ENCODE measurements around the gene CD101. TPM values are rescaled to one million over a fixed set of nuclear protein-coding genes. Genes with fewer than 3 reads are reported as not detected.

CD101 gene
- total and polyA plus RNA-seq, 2 of the 8 experiments (the other 6 are each of a cell fraction or from before 2014, with no cell fraction given) = 1.1 to 1.2 TPM

- no peak overlapping the region for H3K18ac ChIP-seq (ENCODE audit: extremely low read depth, low read length)
- CTCF ChIA-PET (ENCODE audit: partially characterized antibody) = interaction anchor here (1.3 kb wide), 1 partner anchor 236 kb away, joined by 3 read pairs; no protein-coding TSS in a partner anchor
- FAIRE-seq = no peak
Measured at GRCh38 chr1:117000142-117000541, 1.4 kb upstream of the CD101 start.

More at GRCh38 chr1:117000142-117000541, 1.4 kb upstream of the CD101 start:
- WGBS, 2 experiments (ENCODE audit: extremely low coverage in 1 of 2, insufficient coverage in 1 of 2, insufficient read length in 1 of 2, insufficient replicate concordance in 2 of 2, low coverage in 1 of 2, low lambda C conversion rate in 2 of 2, missing lambda C conversion rate in 1 of 2) = 100% methylated on average over 2 of the region's 2 CpGs; no CpG with 5 or more reads in 1 of the 2 experiments
- no peak overlapping the region for H4K5ac ChIP-seq (ENCODE audit: insufficient read length, low read depth, low read length)
- no peak for TF ChIP-seq CHD2 (IDR thresholded peaks at IDR 0.05; ENCODE audit: low read length)
- no peak for TF ChIP-seq SIN3A (conservative IDR thresholded peaks at IDR 0.05 in 1 of 2, IDR thresholded peaks at IDR 0.05 in 1 of 2; ENCODE audit: low read depth in 1 of 2, low read length in 2 of 2)
- no peak for TF ChIP-seq CTBP2 (IDR thresholded peaks at IDR 0.05; ENCODE audit: borderline replicate concordance, insufficient read depth, insufficient read length, low read length)
- no peak for TF ChIP-seq FOSL1 (IDR thresholded peaks at IDR 0.05; ENCODE audit: insufficient read depth, low read depth, low read length)
- TF ChIP-seq SUZ12 (IDR thresholded peaks at IDR 0.05; ENCODE audit: low read length) = no peak
- H3K9ac ChIP-seq (replicated peaks in 1 of 4; ENCODE audit: extremely low read depth in 1 of 4, low read depth in 3 of 4, low read length in 3 of 4) = no peak overlapping the region
- no peak overlapping the region for H3K4me3 ChIP-seq (ENCODE audit: extremely low read depth in 1 of 4, insufficient read depth in 2 of 4, low read depth in 3 of 4, low read length in 4 of 4)
- H4K20me1 ChIP-seq (replicated peaks in 1 of 2; ENCODE audit: control insufficient read depth in 1 of 2, insufficient read depth in 2 of 2, low read length in 2 of 2) = no peaks in the 10 kb centered on the region
- no peak overlapping the region for H2BK15ac ChIP-seq (ENCODE audit: low read length)
- no peak overlapping the region for H2BK5ac ChIP-seq (ENCODE audit: low read depth, low read length)
- DNase-seq (ENCODE audit: low read depth in 1 of 2, low spot score in 2 of 2) = no peak
- H3K27ac ChIP-seq (ENCODE audit: low read depth, low read length) = no peak overlapping the region
- no peak overlapping the region for H2AK5ac ChIP-seq (ENCODE audit: low read depth, low read length)
- no peak overlapping the region for H4K91ac ChIP-seq (replicated peaks; ENCODE audit: insufficient read length, low read length)
- no peak overlapping the region for H3K4ac ChIP-seq (replicated peaks; ENCODE audit: insufficient read length, low read depth, low read length)
- H2AFZ ChIP-seq (ENCODE audit: low read length) = no peak overlapping the region
- H2BK12ac ChIP-seq (ENCODE audit: low read depth, low read length) = no peak overlapping the region
- H3K27me3 ChIP-seq (replicated peaks in 1 of 4; ENCODE audit: control insufficient read depth in 3 of 4, extremely low read depth in 1 of 4, insufficient read depth in 3 of 4, low read length in 3 of 4) = no peaks in the 10 kb centered on the region
- no peak overlapping the region for H4K8ac ChIP-seq (ENCODE audit: extremely low read depth, insufficient read depth, low read length)
- no peaks in the 10 kb centered on the region for H3K36me3 ChIP-seq (ENCODE audit: control insufficient read depth in 2 of 4, insufficient read depth in 4 of 4, low read length in 3 of 4)
- no peak overlapping the region for H3K4me2 ChIP-seq (ENCODE audit: insufficient read depth in 1 of 2, low read depth in 2 of 2, low read length in 2 of 2)
- H3K23ac ChIP-seq (ENCODE audit: insufficient read length) = no peak overlapping the region
- no peak overlapping the region for H3K56ac ChIP-seq (replicated peaks; ENCODE audit: insufficient read length, low read depth, low read length)
- no peaks in the 10 kb centered on the region for H3K9me3 ChIP-seq (ENCODE audit: insufficient read depth in 2 of 2, low read depth in 1 of 2, low read length in 1 of 2)
- no peaks in the 10 kb centered on the region for H3K79me2 ChIP-seq (ENCODE audit: control insufficient read depth in 1 of 2, insufficient read depth in 2 of 2, low read length in 2 of 2)
- no peak overlapping the region for H2BK20ac ChIP-seq (ENCODE audit: low read length)
- no peak overlapping the region for H2BK120ac ChIP-seq (replicated peaks; ENCODE audit: low read depth, low read length)
- no peaks in the 10 kb centered on the region; the same call in 1 of the 2 replicates for H3K23me2 ChIP-seq (ENCODE audit: low read depth, low read length)
- H3K79me1 ChIP-seq (ENCODE audit: low read depth, low read length) = no peaks in the 10 kb centered on the region
- POLR2A ChIA-PET (ENCODE audit: partially characterized antibody) = no interaction called here
- H3K4me1 ChIP-seq (replicated peaks in 1 of 4; ENCODE audit: control insufficient read depth in 3 of 4, insufficient read depth in 4 of 4, low read length in 3 of 4) = peaks cover 0 to 10% (median 3%) of the 10 kb centered on the region in 4 experiments; a peak in 6 of 7 replicates
- H3K14ac ChIP-seq (ENCODE audit: insufficient read length) = no peak overlapping the region
